Mucosa of stomach (tissue), 1 donor: ENCODE measurements around the gene GALNTL6.
"Not testable (repeated sequence)": the region's sequence is repeated elsewhere in the genome, so short reads cannot be mapped to it uniquely, and the experiment has no call there.

ENCODE experiments used
- H3K27me3 ChIP-seq: one replicate; pipeline ENCODE4 v1.7.0; 2013; ENCODE audit warnings: mild to moderate bottlenecking, low read length; ENCODE audit not compliant: control insufficient read depth, insufficient read depth
- H3K36me3 ChIP-seq: one replicate; pipeline ENCODE4 v1.7.0; 2013; ENCODE audit warnings: low read length; ENCODE audit not compliant: control insufficient read depth, insufficient read depth
- H3K4me1 ChIP-seq: one replicate; pipeline ENCODE4 v1.7.0; 2013; ENCODE audit warnings: mild to moderate bottlenecking, low read length; ENCODE audit not compliant: control insufficient read depth, insufficient read depth
- H3K4me3 ChIP-seq: one replicate; pipeline ENCODE4 v1.7.0; 2013; ENCODE audit warnings: low read length
- H3K9ac ChIP-seq: one replicate; pipeline ENCODE4 v1.7.0; 2013; ENCODE audit warnings: mild to moderate bottlenecking, low read length, moderate library complexity
- H3K9me3 ChIP-seq: one replicate; pipeline ENCODE4 v1.7.0; 2013; ENCODE audit warnings: mild to moderate bottlenecking, low read length, moderate library complexity; ENCODE audit not compliant: control insufficient read depth
- donor health status: Pancreatic carcinoma.

GALNTL6 gene

DNA sequence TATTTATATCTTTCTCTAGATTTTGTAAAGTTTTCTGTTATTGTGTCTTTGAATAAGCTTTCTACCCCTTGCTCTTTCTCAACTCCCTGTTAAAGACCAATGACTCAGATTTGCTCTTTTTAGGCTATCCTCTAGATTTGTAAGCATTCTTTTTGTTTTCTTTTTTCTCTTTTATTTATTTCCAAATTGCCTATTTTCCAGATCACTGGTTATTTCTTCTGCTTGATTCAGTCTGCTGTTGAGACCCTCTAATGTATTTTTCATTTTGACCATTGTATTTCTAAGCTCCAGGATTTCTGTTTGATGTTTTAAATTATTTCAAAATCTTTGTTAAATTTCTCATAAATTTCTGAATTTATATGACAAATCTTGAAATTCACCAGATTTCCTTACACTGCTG is 892.8 kb downstream of the GALNTL6 start:
- H3K27me3 ChIP-seq, result no peaks in the 10 kb centered on the region
- H3K4me3 ChIP-seq, result no peak overlapping the region
- H3K36me3 ChIP-seq, result no peaks in the 10 kb centered on the region
- H3K9ac ChIP-seq, result no peak overlapping the region
- no peaks in the 10 kb centered on the region for H3K4me1 ChIP-seq
- H3K9me3 ChIP-seq, result no peaks in the 10 kb centered on the region

DNA sequence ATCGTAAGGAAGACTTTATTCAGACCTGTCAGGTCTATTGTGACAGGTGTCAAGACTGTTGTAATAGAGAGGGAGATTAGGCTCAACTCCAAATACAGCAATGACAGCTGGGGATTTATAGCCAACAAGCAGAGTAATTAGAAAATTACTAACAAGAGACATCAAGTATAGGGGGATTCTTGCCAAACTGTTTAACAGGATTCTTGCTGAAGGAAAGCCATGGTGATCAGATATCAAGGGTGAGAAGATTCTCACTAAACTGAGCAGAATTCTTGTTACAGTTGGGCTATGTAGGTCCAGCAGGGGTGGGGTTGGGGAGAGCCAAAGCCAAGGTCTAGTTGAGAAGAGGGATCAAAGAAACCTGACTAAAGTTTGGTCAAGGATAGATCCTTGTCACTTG is 894.4 kb downstream of the GALNTL6 start:
- Histone ChIP-seq H3K4me1 (no peaks in the 10 kb centered on the region), H3K4me3 (no peak overlapping the region), H3K27me3 (no peaks in the 10 kb centered on the region)

DNA sequence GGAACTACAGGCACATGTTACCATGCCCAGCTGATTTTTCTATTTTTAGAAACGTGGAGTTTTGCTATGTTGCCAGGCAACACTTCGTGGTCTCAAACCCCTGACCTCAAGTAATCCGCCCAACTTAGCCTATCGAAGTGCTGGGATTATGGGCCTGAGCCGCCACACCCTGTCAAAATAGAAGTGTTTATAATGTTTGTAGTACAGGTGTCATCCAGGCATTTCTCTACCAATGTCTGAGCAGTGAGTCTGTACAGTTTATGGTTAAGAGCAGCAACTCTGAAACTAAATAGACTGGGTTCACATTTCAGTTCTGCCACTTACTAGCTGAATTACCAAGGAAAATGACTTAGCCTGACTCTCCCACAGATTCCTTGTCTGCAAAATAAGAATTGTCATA is 895.0 kb downstream of the GALNTL6 start:
- no peaks in the 10 kb centered on the region for H3K36me3 ChIP-seq
- H3K27me3 ChIP-seq, result no peaks in the 10 kb centered on the region
- H3K4me3 ChIP-seq, result no peak overlapping the region
- H3K4me1 ChIP-seq, result no peaks in the 10 kb centered on the region
- no peaks in the 10 kb centered on the region for H3K9me3 ChIP-seq
- H3K9ac ChIP-seq, result no peak overlapping the region

More for the DNA sequence above, 894.4 kb downstream of the GALNTL6 start:
- Histone ChIP-seq H3K9ac (no peak overlapping the region), H3K36me3 (no peaks in the 10 kb centered on the region), H3K9me3 (no peaks in the 10 kb centered on the region)

DNA sequence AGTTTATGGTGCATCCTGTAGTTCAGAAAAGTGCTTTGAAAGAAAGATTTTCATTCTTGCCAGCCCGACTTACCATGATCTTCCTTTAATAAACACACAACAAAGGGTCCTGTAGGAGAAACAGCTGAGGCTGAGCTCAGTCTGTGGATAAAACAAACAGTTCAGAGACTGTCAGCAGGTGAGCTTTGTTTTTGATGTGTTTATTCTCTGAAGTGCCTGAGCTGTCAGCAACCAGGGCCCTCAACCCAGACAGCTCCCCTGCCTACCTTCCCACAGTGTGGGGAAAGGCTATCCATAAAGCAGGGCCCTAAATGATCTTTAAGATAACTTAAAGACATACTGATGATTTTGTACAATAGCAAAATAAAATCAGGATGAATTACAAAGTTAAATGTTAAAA is 896.2 kb downstream of the GALNTL6 start:
- Histone ChIP-seq H3K27me3 (no peaks in the 10 kb centered on the region), H3K9ac (no peak overlapping the region), H3K9me3 (no peaks in the 10 kb centered on the region), H3K36me3 (no peaks in the 10 kb centered on the region), H3K4me1 (no peaks in the 10 kb centered on the region), H3K4me3 (no peak overlapping the region)

DNA sequence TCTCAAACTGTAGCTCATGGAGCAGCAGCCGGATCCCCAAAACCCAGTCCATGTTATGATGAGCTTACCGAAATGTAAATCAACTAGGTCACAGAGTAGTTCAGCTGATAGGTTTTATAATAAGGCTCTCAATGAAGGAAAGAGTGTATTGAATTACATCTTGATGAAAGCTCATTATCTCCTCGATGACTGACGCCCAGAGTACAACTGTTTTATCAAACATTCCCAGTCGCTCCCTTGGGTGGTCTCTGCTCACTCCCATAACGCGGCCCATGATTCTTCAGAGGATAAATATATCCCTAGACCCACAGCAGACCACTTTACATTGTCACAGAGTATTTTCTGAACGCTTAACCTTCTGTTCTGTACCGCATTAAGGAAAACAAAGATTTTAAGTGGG is 903.1 kb downstream of the GALNTL6 start:
- no peaks in the 10 kb centered on the region for H3K27me3 ChIP-seq
- no peaks in the 10 kb centered on the region for H3K36me3 ChIP-seq
- no peaks in the 10 kb centered on the region for H3K4me1 ChIP-seq
- H3K9me3 ChIP-seq, result no peaks in the 10 kb centered on the region
- H3K9ac ChIP-seq, result no peak overlapping the region
- no peak overlapping the region for H3K4me3 ChIP-seq

DNA sequence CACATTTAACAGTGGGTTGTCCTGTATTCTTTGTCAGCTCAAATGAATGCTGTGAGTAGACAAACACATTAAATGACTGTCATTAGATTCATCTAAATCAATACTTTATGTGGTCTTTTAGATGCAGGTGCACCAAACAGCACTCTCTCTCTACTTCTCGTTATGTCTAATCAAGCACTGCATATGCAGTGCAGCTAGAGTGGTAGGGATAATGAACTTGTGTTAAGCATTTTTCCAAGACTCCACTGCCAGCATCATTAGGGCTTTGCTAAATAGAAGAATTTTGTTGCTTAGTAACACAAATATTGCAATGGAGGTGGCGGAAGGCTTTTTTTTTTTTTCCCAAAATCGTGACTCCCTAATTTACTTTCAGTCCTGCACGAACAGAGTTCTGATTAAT is 908.5 kb downstream of the GALNTL6 start:
- H3K4me3 ChIP-seq, result no peak overlapping the region
- H3K27me3 ChIP-seq, result no peaks in the 10 kb centered on the region
- no peaks in the 10 kb centered on the region for H3K9me3 ChIP-seq
- H3K4me1 ChIP-seq, result peaks cover 4% of the 10 kb centered on the region
- no peaks in the 10 kb centered on the region for H3K36me3 ChIP-seq
- no peak overlapping the region for H3K9ac ChIP-seq

DNA sequence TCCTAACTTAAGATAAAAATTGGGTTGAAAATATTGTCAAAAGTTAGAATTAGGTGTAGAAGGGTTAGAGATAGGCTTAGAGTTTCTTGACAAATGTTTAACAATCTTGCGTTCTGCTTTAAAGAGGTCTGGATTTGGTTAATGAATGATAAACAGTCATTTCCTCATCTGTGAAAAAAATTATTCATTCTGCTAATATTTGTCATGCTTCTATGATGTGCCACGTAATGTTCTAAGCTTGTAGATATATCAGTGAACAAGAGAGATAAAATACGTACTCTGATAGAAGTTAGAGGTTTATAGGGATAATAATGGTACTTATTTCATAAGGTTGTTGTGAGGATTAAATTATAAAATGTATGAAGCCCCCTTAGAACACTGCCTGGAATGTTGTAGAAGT is 912.4 kb downstream of the GALNTL6 start:
- peaks cover 4% of the 10 kb centered on the region for H3K4me1 ChIP-seq
- no peaks in the 10 kb centered on the region for H3K9me3 ChIP-seq
- no peaks in the 10 kb centered on the region for H3K36me3 ChIP-seq
- no peaks in the 10 kb centered on the region for H3K27me3 ChIP-seq
- H3K9ac ChIP-seq, result no peak overlapping the region
- no peak overlapping the region for H3K4me3 ChIP-seq

DNA sequence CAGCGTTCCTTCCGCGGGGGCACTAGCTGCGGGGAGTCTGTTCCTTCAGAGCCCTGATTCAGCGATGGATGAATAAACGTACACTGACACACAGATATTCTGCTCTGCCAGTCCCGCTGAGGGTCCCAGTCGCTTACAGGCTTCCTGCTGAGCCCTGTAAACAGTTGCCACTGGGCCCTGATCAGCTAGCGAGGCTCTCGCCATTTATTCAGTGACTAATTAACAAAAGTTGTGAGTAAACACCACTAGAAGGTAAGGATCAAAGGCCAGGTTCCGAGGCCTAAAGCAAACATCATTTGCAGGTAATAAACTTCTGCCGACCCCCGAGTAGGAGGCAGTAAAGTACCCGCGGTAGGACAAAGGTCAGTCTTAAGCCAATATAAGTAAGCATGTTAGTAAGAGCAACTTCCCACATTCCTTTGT is 912.8 kb downstream of the GALNTL6 start:
- peaks cover 4% of the 10 kb centered on the region for H3K4me1 ChIP-seq
- H3K36me3 ChIP-seq, result no peaks in the 10 kb centered on the region
- H3K4me3 ChIP-seq, result no peak overlapping the region
- no peaks in the 10 kb centered on the region for H3K9me3 ChIP-seq
- H3K9ac ChIP-seq, result no peak overlapping the region
- no peaks in the 10 kb centered on the region for H3K27me3 ChIP-seq

DNA sequence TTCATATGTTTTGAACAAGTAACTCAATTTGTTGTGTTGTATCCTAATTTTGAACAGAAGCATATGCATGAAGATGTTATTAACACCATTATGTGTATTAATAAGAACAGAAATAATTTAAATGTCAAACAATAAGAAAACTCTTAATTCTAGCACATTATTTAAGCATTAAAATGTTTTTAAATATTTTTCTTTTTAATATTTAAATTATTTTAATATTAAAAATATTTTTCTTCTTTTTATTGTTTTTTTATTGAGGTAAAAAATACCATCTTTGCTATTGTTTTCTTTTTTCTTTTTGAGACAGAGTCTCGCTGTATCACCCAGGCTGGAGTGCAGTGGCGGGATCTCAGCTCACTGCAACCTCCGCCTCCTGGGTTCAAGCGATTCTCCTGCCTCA is 914.4 kb downstream of the GALNTL6 start:
- H3K36me3 ChIP-seq, result no peaks in the 10 kb centered on the region
- H3K4me3 ChIP-seq, result no peak overlapping the region

DNA sequence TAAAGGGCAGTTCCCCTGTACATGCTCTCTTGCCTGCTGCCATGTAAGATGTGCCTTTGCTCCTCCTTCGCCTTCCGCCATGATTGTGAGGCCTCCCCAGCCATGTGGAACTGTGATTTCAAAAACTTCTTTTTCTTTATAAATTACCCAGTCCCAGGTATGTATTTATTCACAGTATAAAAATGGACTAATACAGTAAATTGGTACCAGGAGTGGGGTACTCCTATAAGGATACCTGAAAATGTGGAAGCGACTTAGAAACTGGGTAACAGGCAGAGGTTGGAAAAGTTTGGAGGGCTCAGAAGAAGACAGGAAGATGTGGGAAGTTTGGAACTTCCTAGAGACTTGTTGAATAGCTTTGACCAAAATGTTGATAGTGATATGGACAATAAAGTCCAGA is 920.4 kb downstream of the GALNTL6 start:
- H3K9ac ChIP-seq, H3K36me3 ChIP-seq, H3K4me3 ChIP-seq, H3K4me1 ChIP-seq, H3K27me3 ChIP-seq, H3K9me3 ChIP-seq: not testable (repeated sequence)

More for the DNA sequence above, 914.4 kb downstream of the GALNTL6 start:
- Histone ChIP-seq H3K9ac (no peak overlapping the region), H3K9me3 (no peaks in the 10 kb centered on the region), H3K27me3 (no peaks in the 10 kb centered on the region), H3K4me1 (peaks cover 4% of the 10 kb centered on the region)

DNA sequence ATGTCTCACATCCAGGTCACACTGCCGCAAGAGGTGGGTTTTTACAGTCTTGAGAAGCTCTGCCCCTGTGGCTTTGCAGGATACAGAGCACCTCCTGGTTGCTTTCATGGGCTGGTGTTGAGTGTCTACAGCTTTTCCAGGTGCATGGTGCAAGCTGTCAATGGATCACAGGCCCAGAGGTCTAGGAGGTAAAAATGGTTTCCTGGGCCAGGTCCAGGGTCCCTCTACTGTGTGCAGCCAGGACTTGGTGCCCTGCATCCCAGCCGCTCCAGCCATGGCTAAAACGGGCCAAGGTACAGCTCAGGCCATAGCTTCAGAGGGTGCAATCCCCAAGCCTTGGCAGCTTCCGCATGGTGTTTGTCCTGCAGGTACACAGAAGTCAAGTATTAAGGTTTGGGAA is 921.4 kb downstream of the GALNTL6 start:
- Histone ChIP-seq H3K4me3 (no peak overlapping the region), H3K9ac (no peak overlapping the region), H3K4me1 (no peaks in the 10 kb centered on the region), H3K36me3 (no peaks in the 10 kb centered on the region), H3K27me3 (no peaks in the 10 kb centered on the region), H3K9me3 (no peaks in the 10 kb centered on the region)

DNA sequence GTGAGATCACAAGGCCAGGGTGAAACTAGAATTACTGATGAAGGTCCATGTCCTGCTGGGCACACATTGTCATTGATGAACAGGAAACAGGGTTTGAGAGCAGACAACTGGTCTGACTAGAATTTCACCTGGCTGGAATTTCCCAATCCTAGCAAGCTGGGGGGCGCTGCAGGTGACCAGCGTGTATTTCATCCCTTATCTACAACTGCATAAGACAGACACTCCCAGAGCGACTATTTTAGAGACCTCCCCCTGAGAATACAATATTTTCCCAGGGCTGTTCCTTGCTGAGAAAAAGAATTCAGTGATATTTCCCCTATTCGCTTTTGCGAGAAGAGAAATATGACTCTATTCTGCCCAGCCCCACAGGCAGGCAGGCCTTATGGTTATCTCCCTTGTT is 922.8 kb downstream of the GALNTL6 start:
- Histone ChIP-seq H3K27me3 (no peaks in the 10 kb centered on the region), H3K4me3 (no peak overlapping the region), H3K36me3 (no peaks in the 10 kb centered on the region), H3K9me3 (no peaks in the 10 kb centered on the region), H3K4me1 (no peaks in the 10 kb centered on the region), H3K9ac (no peak overlapping the region)

DNA sequence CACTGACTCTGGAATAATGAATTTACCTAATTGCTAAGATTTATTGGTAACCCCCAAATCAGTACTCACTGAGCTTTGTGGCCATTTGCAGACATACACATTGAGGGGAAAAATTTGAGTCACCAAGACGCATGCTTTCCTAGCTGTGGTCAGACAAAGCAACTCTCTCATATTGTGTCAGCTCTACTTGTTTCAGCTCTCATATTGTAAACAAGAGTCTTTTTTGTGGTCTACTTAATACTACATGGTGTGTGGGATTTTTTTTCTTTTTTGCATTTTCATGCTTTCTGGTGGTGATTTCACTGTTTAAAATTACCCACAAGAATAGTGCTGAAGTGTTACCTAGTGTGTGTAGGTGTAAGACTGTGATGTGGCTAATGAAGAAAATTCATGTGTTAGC is 927.2 kb downstream of the GALNTL6 start:
- Histone ChIP-seq H3K27me3 (no peaks in the 10 kb centered on the region), H3K4me1 (no peaks in the 10 kb centered on the region), H3K4me3 (no peak overlapping the region), H3K36me3 (no peaks in the 10 kb centered on the region), H3K9me3 (no peaks in the 10 kb centered on the region), H3K9ac (no peak overlapping the region)
